ENCODE measurements around the gene UBE2E2.

The UBE2E2 gene

GRCh38 chr3:23619705-23620637 is 416.8 kb downstream of the UBE2E2 start:
- Histone ChIP-seq H3K4me2 (ENCODE audit: insufficient read depth, low read length) (no peak overlapping the region), H3K36me3 (ENCODE audit: insufficient read depth, low read length) (no peaks in the 10 kb centered on the region), H3K27me3 (ENCODE audit: insufficient read depth, low read length, poor library complexity) (no peaks in the 10 kb centered on the region), H3K27ac (ENCODE audit: low read length) (no peak overlapping the region), H3K79me2 (ENCODE audit: insufficient read depth, low read length) (no peaks in the 10 kb centered on the region), H2AFZ (ENCODE audit: low read depth, low read length) (no peak overlapping the region), H3K4me3 (ENCODE audit: low read depth in 1 of 2, low read length in 2 of 2) (no peak overlapping the region), H4K20me1 (ENCODE audit: insufficient read depth, low read length) (no peaks in the 10 kb centered on the region), H3K9me3 (ENCODE audit: insufficient read depth, low read length, severe bottlenecking) (no peaks in the 10 kb centered on the region), H3K4me1 (ENCODE audit: insufficient read depth, low read length) (peaks cover 5% of the 10 kb centered on the region), H3K9ac (ENCODE audit: low read depth, low read length) (no peak overlapping the region)
- no peak for DNase-seq
- ATAC-seq (ENCODE audit: insufficient read depth, low read depth): no peak
- TF ChIP-seq CTCF (IDR thresholded peaks at IDR 0.05; ENCODE audit: borderline replicate concordance, extremely low read depth, low read length, poor library complexity, severe bottlenecking) (no peak), EZH2 (IDR thresholded peaks at IDR 0.05; ENCODE audit: borderline replicate concordance, low read depth, low read length, severe bottlenecking) (no peak)

- H2AFZ ChIP-seq (ENCODE audit: low read depth, low read length): no peak overlapping the region
- H3K9ac ChIP-seq (ENCODE audit: low read depth, low read length): no peak overlapping the region
- no peak for ATAC-seq (ENCODE audit: insufficient read depth, low read depth)
- H3K27me3 ChIP-seq (ENCODE audit: insufficient read depth, low read length, poor library complexity): no peaks in the 10 kb centered on the region
- TF ChIP-seq EZH2 (IDR thresholded peaks at IDR 0.05; ENCODE audit: borderline replicate concordance, low read depth, low read length, severe bottlenecking) (no peak), CTCF (IDR thresholded peaks at IDR 0.05; ENCODE audit: borderline replicate concordance, extremely low read depth, low read length, poor library complexity, severe bottlenecking) (no peak)
- no peaks in the 10 kb centered on the region for H3K36me3 ChIP-seq (ENCODE audit: insufficient read depth, low read length)
- no peaks in the 10 kb centered on the region for H3K9me3 ChIP-seq (ENCODE audit: insufficient read depth, low read length, severe bottlenecking)
- no peaks in the 10 kb centered on the region for H3K79me2 ChIP-seq (ENCODE audit: insufficient read depth, low read length)
- peaks cover 5% of the 10 kb centered on the region for H3K4me1 ChIP-seq (ENCODE audit: insufficient read depth, low read length)
- H4K20me1 ChIP-seq (ENCODE audit: insufficient read depth, low read length): no peaks in the 10 kb centered on the region
- H3K4me2 ChIP-seq (ENCODE audit: insufficient read depth, low read length): no peak overlapping the region
- H3K27ac ChIP-seq (ENCODE audit: low read length): no peak overlapping the region
- no peak for DNase-seq
- H3K4me3 ChIP-seq (ENCODE audit: low read depth in 1 of 2, low read length in 2 of 2): no peak overlapping the region
Measured at GRCh38 chr3:23620638-23621015, 417.5 kb downstream of the UBE2E2 start.

DNA sequence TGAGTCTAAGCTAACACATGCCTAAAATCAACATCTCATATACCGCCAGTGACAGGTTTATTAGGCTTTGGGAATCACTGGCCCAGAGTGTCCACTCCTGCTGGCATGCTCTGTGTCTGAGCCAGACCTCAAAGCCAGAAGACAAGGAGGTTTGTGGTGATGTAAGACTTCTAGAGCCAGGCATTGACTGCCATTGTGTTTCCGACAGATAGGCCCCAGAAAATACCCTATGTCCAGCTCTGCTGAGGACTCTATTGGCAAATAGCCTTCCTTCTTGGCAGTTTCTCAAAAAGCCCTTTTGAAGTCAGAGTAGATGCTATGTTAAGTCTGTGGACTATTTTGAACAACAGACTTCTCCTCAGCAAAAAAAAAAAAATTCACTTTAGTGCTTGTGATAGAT is 420.7 kb downstream of the UBE2E2 start:
- Histone ChIP-seq H3K27me3 (ENCODE audit: insufficient read depth, low read length, poor library complexity) (no peaks in the 10 kb centered on the region), H3K4me1 (ENCODE audit: insufficient read depth, low read length) (no peaks in the 10 kb centered on the region), H3K4me3 (ENCODE audit: low read depth in 1 of 2, low read length in 2 of 2) (no peak overlapping the region), H3K9me3 (ENCODE audit: insufficient read depth, low read length, severe bottlenecking) (no peaks in the 10 kb centered on the region), H2AFZ (ENCODE audit: low read depth, low read length) (no peak overlapping the region), H4K20me1 (ENCODE audit: insufficient read depth, low read length) (no peaks in the 10 kb centered on the region), H3K4me2 (ENCODE audit: insufficient read depth, low read length) (no peak overlapping the region), H3K9ac (ENCODE audit: low read depth, low read length) (no peak overlapping the region), H3K36me3 (ENCODE audit: insufficient read depth, low read length) (no peaks in the 10 kb centered on the region), H3K27ac (ENCODE audit: low read length) (no peak overlapping the region), H3K79me2 (ENCODE audit: insufficient read depth, low read length) (no peaks in the 10 kb centered on the region)
- DNase-seq: no peak
- TF ChIP-seq EZH2 (IDR thresholded peaks at IDR 0.05; ENCODE audit: borderline replicate concordance, low read depth, low read length, severe bottlenecking): no peak
- no peak for TF ChIP-seq CTCF (IDR thresholded peaks at IDR 0.05; ENCODE audit: borderline replicate concordance, extremely low read depth, low read length, poor library complexity, severe bottlenecking)
- ATAC-seq (ENCODE audit: insufficient read depth, low read depth): no peak
